ENCODE data around the gene REG3G.

Gene REG3G

GRCh38 chr2:78999406-78999805 is 26.1 kb upstream of the REG3G start:
- TF ChIP-seq SIN3A (IDR thresholded peaks at IDR 0.05; ENCODE audit: borderline replicate concordance, insufficient read depth, low read length) (no peak), POLR2AphosphoS5 (IDR thresholded peaks at IDR 0.05; ENCODE audit: low read depth, low read length) (no peak), FOXP2 (optimal IDR thresholded peaks at IDR 0.05; ENCODE audit: borderline replicate concordance, extremely low read depth, extremely low read length, insufficient read depth) (no peak), TAF1 (IDR thresholded peaks at IDR 0.05; ENCODE audit: borderline replicate concordance, insufficient read depth, low read length) (no peak)
- TF ChIP-seq, protein P1, sequence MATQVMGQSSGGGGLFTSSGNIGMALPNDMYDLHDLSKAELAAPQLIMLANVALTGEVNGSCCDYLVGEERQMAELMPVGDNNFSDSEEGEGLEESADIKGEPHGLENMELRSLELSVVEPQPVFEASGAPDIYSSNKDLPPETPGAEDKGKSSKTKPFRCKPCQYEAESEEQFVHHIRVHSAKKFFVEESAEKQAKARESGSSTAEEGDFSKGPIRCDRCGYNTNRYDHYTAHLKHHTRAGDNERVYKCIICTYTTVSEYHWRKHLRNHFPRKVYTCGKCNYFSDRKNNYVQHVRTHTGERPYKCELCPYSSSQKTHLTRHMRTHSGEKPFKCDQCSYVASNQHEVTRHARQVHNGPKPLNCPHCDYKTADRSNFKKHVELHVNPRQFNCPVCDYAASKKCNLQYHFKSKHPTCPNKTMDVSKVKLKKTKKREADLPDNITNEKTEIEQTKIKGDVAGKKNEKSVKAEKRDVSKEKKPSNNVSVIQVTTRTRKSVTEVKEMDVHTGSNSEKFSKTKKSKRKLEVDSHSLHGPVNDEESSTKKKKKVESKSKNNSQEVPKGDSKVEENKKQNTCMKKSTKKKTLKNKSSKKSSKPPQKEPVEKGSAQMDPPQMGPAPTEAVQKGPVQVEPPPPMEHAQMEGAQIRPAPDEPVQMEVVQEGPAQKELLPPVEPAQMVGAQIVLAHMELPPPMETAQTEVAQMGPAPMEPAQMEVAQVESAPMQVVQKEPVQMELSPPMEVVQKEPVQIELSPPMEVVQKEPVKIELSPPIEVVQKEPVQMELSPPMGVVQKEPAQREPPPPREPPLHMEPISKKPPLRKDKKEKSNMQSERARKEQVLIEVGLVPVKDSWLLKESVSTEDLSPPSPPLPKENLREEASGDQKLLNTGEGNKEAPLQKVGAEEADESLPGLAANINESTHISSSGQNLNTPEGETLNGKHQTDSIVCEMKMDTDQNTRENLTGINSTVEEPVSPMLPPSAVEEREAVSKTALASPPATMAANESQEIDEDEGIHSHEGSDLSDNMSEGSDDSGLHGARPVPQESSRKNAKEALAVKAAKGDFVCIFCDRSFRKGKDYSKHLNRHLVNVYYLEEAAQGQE (IDR thresholded peaks at IDR 0.05; ENCODE audit: insufficient read depth in 1 of 2, low read depth in 2 of 2, low read length in 2 of 2) = no peak

- TF ChIP-seq FOXP2 (optimal IDR thresholded peaks at IDR 0.05; ENCODE audit: borderline replicate concordance, extremely low read depth, extremely low read length, insufficient read depth) = no peak
- TF ChIP-seq TAF1 (IDR thresholded peaks at IDR 0.05; ENCODE audit: borderline replicate concordance, insufficient read depth, low read length) = no peak
- TF ChIP-seq SIN3A (IDR thresholded peaks at IDR 0.05; ENCODE audit: borderline replicate concordance, insufficient read depth, low read length) = no peak
- no peak for TF ChIP-seq POLR2AphosphoS5 (IDR thresholded peaks at IDR 0.05; ENCODE audit: low read depth, low read length)
- TF ChIP-seq, protein P1 (IDR thresholded peaks at IDR 0.05; ENCODE audit: insufficient read depth in 1 of 2, low read depth in 2 of 2, low read length in 2 of 2) = no peak
Observed at GRCh38 chr2:79000008-79000576, 25.4 kb upstream of the REG3G start.

DNA sequence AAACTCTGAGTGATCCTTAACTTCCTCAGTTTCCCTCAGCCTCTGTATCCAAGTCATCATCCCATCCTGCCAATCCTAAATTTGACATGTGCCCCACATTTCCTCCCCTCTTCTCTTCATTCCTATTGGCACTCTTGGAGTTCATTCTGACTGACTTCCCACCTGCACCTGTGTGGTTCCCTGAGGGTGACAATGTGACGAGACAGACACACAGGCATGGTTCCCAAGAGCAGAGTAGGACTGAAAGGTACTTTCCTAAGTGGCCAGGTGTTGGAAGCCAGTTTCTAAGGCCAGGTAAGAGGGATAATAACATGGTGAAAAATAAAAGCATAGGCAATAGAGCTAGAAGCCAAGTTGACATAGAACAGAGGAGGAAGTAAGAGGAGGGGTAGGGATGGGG is 24.2 kb upstream of the REG3G start:
- TF ChIP-seq POLR2AphosphoS5 (IDR thresholded peaks at IDR 0.05; ENCODE audit: low read depth, low read length) (no peak), TAF1 (IDR thresholded peaks at IDR 0.05; ENCODE audit: borderline replicate concordance, insufficient read depth, low read length) (no peak), FOXP2 (optimal IDR thresholded peaks at IDR 0.05; ENCODE audit: borderline replicate concordance, extremely low read depth, extremely low read length, insufficient read depth) (no peak), SIN3A (IDR thresholded peaks at IDR 0.05; ENCODE audit: borderline replicate concordance, insufficient read depth, low read length) (no peak)
- TF ChIP-seq, protein P1 (IDR thresholded peaks at IDR 0.05; ENCODE audit: insufficient read depth in 1 of 2, low read depth in 2 of 2, low read length in 2 of 2) = no peak

DNA sequence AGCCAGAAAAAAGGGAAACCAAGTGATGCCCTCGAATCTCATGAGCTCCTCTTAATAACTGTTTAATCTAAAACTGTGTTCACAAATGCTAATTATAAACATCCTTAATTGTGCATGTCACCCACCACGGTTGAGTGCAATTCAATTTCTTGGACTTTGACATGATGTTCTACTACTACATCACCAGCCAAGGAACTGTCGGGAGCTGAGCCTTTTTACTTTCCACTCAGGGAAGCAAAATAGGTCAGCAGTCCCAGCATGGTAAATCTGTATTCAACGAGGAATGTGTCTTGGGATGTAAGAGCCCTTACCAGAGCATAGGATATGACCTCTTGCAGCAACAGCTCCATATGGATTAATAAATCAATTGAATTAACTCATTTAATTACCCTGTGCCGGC is 20.8 kb upstream of the REG3G start:
- no peak for TF ChIP-seq POLR2AphosphoS5 (IDR thresholded peaks at IDR 0.05; ENCODE audit: low read depth, low read length)
- TF ChIP-seq TAF1 (IDR thresholded peaks at IDR 0.05; ENCODE audit: borderline replicate concordance, insufficient read depth, low read length) = no peak
- no peak for TF ChIP-seq FOXP2 (optimal IDR thresholded peaks at IDR 0.05; ENCODE audit: borderline replicate concordance, extremely low read depth, extremely low read length, insufficient read depth)
- TF ChIP-seq, protein P1 (IDR thresholded peaks at IDR 0.05; ENCODE audit: insufficient read depth in 1 of 2, low read depth in 2 of 2, low read length in 2 of 2) = no peak
- TF ChIP-seq SIN3A (IDR thresholded peaks at IDR 0.05; ENCODE audit: borderline replicate concordance, insufficient read depth, low read length) = no peak

Measured in PFSK-1 (cell line).